ENCODE measurements around the gene ANKS3. TPM values are rescaled to one million over a fixed set of nuclear protein-coding genes. Genes with fewer than 3 reads are reported as not detected.

The ANKS3 gene
- total RNA-seq, 4 donors from 2014 or later: 22.9 to 35.3 (median 25.1) TPM

DNA sequence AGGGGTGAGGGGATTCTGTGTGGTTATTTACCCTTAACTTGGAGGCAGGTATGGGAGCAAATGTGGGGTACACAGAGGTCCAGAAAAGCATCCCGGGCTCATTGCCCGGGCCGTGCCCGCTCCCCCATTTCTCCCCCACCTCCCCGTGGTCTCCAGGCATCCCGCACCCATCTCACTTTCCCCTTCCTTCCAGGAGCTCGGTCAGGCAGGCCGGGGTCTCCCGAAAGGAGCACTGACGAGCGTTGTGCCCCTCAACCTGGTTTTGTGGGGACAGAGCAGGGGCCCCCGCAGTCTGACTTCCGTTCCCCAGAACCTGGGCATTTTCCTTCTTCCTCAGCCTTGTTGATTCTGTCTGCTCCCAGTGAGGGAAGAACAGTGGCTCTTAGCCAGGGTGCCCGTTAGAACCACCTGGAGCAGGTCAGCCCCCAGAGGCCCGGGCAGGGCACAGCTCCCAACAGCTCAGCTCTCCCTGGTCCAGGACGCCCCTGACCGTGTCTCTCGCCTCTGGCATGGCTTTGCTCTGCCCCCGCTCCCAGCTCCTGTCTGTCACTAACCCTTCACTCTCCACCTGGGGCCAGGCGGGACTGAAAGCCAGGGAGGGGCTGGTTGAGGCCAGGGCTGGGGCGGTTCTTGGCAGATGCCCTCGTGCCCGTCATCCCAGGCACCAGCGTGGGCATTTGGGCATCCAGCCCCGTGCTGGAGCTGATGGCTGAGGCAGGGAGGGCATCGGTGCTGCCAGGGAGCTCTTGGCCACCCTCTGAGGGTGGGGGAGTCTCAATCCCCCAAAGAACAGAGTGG lies 53.2 kb downstream of the ANKS3 start:
- peak overlapping the region in 1 of 3 donors; percentile 6 for H3K4me3 ChIP-seq (replicated peaks in 1 of 3)
- H3K27me3 ChIP-seq: no peaks in the 10 kb centered on the region
- intact Hi-C loops (cut with DNase I): no loop called here
- peaks cover 29 to 37% of the 10 kb centered on the region in 2 donors for H3K36me3 ChIP-seq
- no peaks in the 10 kb centered on the region for H3K9me3 ChIP-seq
- 79 to 87% methylated on average over 21 to 24 of the region's 26 CpGs for WGBS, 2 donors
- no peak for DNase-seq
- TF ChIP-seq POLR2A (IDR thresholded peaks at IDR 0.05): no peak
- TF ChIP-seq, protein P1, sequence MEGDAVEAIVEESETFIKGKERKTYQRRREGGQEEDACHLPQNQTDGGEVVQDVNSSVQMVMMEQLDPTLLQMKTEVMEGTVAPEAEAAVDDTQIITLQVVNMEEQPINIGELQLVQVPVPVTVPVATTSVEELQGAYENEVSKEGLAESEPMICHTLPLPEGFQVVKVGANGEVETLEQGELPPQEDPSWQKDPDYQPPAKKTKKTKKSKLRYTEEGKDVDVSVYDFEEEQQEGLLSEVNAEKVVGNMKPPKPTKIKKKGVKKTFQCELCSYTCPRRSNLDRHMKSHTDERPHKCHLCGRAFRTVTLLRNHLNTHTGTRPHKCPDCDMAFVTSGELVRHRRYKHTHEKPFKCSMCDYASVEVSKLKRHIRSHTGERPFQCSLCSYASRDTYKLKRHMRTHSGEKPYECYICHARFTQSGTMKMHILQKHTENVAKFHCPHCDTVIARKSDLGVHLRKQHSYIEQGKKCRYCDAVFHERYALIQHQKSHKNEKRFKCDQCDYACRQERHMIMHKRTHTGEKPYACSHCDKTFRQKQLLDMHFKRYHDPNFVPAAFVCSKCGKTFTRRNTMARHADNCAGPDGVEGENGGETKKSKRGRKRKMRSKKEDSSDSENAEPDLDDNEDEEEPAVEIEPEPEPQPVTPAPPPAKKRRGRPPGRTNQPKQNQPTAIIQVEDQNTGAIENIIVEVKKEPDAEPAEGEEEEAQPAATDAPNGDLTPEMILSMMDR (IDR thresholded peaks at IDR 0.05): no peak
- H3K27ac ChIP-seq: peak overlapping the region; percentile 28 to 68 (median 56)
- H3K4me1 ChIP-seq: peaks cover 26 to 31% of the 10 kb centered on the region in 2 donors

DNA sequence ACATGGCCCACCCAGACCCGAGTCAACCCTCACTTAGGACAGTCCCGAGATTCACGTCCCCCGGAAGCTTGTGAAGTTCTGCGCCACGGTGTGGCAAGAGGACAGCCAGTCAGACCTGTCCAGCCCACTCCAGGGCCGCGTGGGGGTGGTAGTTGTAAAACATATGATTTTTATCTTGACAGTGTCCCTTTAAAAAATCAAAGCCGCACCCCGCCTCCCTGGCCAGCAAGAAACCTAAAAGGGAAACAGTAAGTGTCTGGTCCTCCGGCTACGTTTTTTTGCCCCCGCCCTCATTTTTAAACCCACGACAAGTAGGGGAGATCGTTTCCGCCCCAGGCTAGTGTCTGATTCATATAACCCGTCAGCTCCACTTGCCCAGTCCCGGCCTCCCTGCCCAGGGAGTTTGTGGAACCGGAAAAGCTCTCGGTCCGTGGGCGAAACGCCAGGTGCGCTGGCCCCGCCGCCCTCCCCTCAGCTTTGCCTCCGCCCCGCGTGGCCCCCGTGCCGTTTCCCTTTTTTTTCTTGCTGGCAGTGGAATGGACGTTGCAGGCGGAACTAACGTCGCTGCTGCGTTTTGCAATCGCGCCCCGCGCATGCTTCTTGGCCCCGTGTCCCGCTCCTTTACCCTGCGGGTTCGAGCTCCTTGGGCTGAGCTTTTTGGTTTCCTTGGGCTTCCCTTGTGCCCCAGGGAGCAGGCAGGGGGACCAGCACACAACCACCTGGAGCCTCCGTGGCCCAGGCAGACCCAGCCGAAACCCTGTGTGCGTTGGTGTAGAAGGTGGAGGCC lies 54.0 kb downstream of the ANKS3 start:
- H3K27ac ChIP-seq: peak overlapping the region; percentile 28 to 74 (median 56)
- WGBS, 2 donors: 76 to 77% methylated on average over 43 to 47 of the region's 47 CpGs
- peaks cover 29% of the 10 kb centered on the region in 2 donors for H3K36me3 ChIP-seq
- H3K4me3 ChIP-seq (replicated peaks in 1 of 3): peak overlapping the region in 1 of 3 donors; percentile 13
- no peaks in the 10 kb centered on the region for H3K9me3 ChIP-seq
- DNase-seq: peak; percentile 43 to 58
- H3K27me3 ChIP-seq: no peaks in the 10 kb centered on the region
- peaks cover 26 to 31% of the 10 kb centered on the region in 2 donors for H3K4me1 ChIP-seq
- TF ChIP-seq, protein P1 (IDR thresholded peaks at IDR 0.05): no peak
- intact Hi-C loops (cut with DNase I): no loop called here

DNA sequence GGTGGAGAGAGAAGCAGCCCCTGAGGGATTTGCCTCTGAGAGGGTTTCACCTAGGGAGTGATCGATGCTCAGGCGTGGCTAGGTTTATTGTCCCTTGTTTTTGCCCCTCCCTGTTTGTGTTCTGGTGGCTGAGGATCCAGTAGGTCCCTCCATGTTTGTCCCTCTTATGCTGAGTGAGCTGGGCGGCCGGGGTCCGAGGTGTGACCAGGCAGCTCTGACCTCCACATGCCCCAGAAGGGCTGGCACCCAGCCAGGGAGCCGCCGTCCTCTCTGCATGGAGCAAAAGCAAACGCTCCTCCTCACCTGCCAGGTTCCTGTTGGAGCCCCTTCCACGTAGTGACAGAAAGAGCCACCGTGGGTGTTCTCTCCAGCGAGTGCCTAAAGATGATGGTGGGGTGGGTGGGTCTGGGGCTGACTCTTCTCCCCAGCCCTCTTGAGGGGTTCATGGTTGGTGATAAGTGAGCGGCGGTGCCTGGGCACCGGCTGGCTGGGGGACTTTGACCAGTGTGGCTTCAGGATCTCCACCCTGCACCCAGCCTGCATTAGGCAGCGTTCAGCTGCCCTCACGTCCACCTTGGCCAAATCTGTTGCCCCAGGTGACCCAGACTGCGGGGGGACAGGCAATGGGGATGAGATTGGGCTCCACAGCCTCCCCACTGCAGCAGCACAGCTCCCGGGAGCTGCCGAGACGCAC lies 54.8 kb downstream of the ANKS3 start:
- Histone ChIP-seq H3K27me3 (no peaks in the 10 kb centered on the region), H3K36me3 (peaks cover 22 to 24% of the 10 kb centered on the region in 2 donors), H3K4me3 (replicated peaks in 1 of 3) (peak overlapping the region in 1 of 3 donors; percentile 13), H3K9me3 (no peaks in the 10 kb centered on the region), H3K4me1 (peaks cover 26 to 31% of the 10 kb centered on the region in 2 donors), H3K27ac (peak overlapping the region; percentile 54 to 74 (median 56))
- TF ChIP-seq, protein P1 (IDR thresholded peaks at IDR 0.05): no peak
- TF ChIP-seq POLR2A (IDR thresholded peaks at IDR 0.05): no peak
- WGBS, 2 donors: 65% methylated on average over 8 to 20 of the region's 20 CpGs
- intact Hi-C loops (cut with DNase I): no loop called here
- peak; percentile 66 to 71 for DNase-seq

DNA sequence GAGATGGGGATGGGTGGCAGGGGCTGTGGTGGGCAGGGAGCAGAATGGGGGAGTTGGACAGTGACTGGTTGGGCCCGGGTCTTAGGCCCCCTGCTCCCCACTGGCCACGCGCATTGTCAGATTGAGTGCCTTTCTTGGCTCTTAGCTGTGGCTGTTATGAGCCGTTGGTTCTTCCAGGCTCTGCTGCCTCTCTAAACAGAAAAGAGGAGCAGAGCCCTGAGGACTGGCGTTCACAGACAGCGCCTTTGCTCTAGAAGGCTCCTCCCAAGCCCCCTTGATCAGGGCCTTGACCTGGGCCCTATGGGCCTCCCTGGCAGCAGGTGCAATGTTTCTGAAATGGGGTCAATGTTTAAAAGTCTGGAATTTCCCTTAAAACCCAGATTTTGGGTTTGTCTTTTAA lies 55.5 kb downstream of the ANKS3 start:
- TF ChIP-seq, protein P1 (IDR thresholded peaks at IDR 0.05): no peak
- TF ChIP-seq POLR2A (IDR thresholded peaks at IDR 0.05): no peak
- H3K4me1 ChIP-seq: peaks cover 26 to 31% of the 10 kb centered on the region in 2 donors
- peaks cover 17 to 20% of the 10 kb centered on the region in 2 donors for H3K36me3 ChIP-seq
- intact Hi-C loops (cut with DNase I): no loop called here
- 36 to 42% methylated on average over 6 of the region's 6 CpGs for WGBS, 2 donors
- peak; percentile 52 to 53 for DNase-seq
- H3K4me3 ChIP-seq (replicated peaks in 1 of 3): no peak overlapping the region
- H3K27me3 ChIP-seq: no peaks in the 10 kb centered on the region
- no peaks in the 10 kb centered on the region for H3K9me3 ChIP-seq
- peak overlapping the region; percentile 30 to 74 (median 54) for H3K27ac ChIP-seq

Data from thyroid gland (tissue), 4 donors.